Glutamatergic neuron (in vitro differentiated cells): ENCODE data around the gene UNC13B. TPM values are rescaled to one million over a fixed set of nuclear protein-coding genes. Genes with fewer than 3 reads are reported as not detected.

Experiments used
- DNase-seq: peaks from one replicate; pipeline ENCODE4 v3.0.0; 2022
- H3K27ac Mint-ChIP-seq: one replicate; pipeline ENCODE4 v1.8.0; 2020; ENCODE audit warnings: mild to moderate bottlenecking, mixed read lengths, inconsistent platforms; ENCODE audit not compliant: unreplicated experiment
- H3K27me3 Mint-ChIP-seq: one replicate; pipeline ENCODE4 v1.8.0; 2020; ENCODE audit warnings: mild to moderate bottlenecking, moderate library complexity, mixed read lengths, inconsistent platforms; ENCODE audit not compliant: unreplicated experiment
- H3K36me3 Mint-ChIP-seq: one replicate; pipeline ENCODE4 v1.8.0; 2020; ENCODE audit warnings: mild to moderate bottlenecking, mixed read lengths, inconsistent platforms; ENCODE audit not compliant: unreplicated experiment
- H3K4me1 Mint-ChIP-seq: one replicate; pipeline ENCODE4 v1.8.0; 2020; ENCODE audit warnings: mild to moderate bottlenecking, low read depth, mixed read lengths, inconsistent platforms; ENCODE audit not compliant: unreplicated experiment
- H3K4me3 Mint-ChIP-seq: one replicate; pipeline ENCODE4 v1.8.0; 2020; ENCODE audit warnings: mild to moderate bottlenecking, mixed read lengths, inconsistent platforms; ENCODE audit not compliant: unreplicated experiment
- H3K9me3 Mint-ChIP-seq: one replicate; pipeline ENCODE4 v1.8.0; 2020; ENCODE audit warnings: mild to moderate bottlenecking, moderate library complexity, mixed read lengths, inconsistent platforms; ENCODE audit not compliant: unreplicated experiment
- total RNA-seq: library from RNA; stranded (reverse); fragmentation: NEBNext Ultra II Directional; extraction: Animal tissue kit (Norgen Biotek cat#: 25700); gene quantifications from one replicate; pipeline ENCODE4 v1.2.1, GENCODE V29; 2021; ENCODE audit not compliant: unreplicated experiment
- TF ChIP-seq, protein P1 (sequence below): fragments of 200-600 bp; sonication (generic); IDR thresholded peaks from one replicate; pipeline ENCODE4 v1.5.0; 2021; ENCODE audit not compliant: partially characterized antibody, unreplicated experiment

The UNC13B gene
- total RNA-seq, 1 donor from 2014 or later: 90.7 TPM

DNA sequence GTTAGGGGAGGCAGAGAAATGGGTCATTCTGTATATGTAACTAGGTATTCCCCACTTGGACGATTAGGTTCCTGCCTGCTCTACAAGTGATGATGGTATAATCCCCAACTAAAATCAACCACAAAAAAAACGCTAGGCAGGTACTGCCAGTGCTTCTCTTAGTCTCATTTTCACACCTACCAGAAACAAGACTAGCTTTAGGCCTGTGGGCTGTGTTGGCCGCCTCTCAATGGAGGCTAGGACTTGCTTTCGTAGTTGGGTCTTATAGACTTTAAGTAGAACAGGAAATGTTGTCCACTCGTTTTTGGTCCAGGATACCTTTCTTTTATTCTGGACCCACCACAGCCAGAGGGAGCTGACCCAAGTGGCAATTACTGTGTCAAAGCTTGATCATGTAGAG lies 111.8 kb downstream of the UNC13B start:
- TF ChIP-seq, protein P1, sequence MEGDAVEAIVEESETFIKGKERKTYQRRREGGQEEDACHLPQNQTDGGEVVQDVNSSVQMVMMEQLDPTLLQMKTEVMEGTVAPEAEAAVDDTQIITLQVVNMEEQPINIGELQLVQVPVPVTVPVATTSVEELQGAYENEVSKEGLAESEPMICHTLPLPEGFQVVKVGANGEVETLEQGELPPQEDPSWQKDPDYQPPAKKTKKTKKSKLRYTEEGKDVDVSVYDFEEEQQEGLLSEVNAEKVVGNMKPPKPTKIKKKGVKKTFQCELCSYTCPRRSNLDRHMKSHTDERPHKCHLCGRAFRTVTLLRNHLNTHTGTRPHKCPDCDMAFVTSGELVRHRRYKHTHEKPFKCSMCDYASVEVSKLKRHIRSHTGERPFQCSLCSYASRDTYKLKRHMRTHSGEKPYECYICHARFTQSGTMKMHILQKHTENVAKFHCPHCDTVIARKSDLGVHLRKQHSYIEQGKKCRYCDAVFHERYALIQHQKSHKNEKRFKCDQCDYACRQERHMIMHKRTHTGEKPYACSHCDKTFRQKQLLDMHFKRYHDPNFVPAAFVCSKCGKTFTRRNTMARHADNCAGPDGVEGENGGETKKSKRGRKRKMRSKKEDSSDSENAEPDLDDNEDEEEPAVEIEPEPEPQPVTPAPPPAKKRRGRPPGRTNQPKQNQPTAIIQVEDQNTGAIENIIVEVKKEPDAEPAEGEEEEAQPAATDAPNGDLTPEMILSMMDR: no peak
- DNase-seq: no peak
- H3K9me3 Mint-ChIP-seq: peaks cover 1% of the 10 kb centered on the region
- H3K4me3 Mint-ChIP-seq: no peak overlapping the region
- H3K27me3 Mint-ChIP-seq: no peaks in the 10 kb centered on the region
- no peaks in the 10 kb centered on the region for H3K36me3 Mint-ChIP-seq
- H3K27ac Mint-ChIP-seq: no peak overlapping the region
- no peaks in the 10 kb centered on the region for H3K4me1 Mint-ChIP-seq

- H3K4me1 Mint-ChIP-seq: no peaks in the 10 kb centered on the region
- H3K36me3 Mint-ChIP-seq: no peaks in the 10 kb centered on the region
- no peaks in the 10 kb centered on the region for H3K27me3 Mint-ChIP-seq
- H3K27ac Mint-ChIP-seq: no peak overlapping the region
- H3K4me3 Mint-ChIP-seq: no peak overlapping the region
- H3K9me3 Mint-ChIP-seq: peaks cover 1% of the 10 kb centered on the region
- DNase-seq: no peak
- TF ChIP-seq, protein P1: no peak
Measured at GRCh38 chr9:35274993-35275392, 113.2 kb downstream of the UNC13B start.

DNA sequence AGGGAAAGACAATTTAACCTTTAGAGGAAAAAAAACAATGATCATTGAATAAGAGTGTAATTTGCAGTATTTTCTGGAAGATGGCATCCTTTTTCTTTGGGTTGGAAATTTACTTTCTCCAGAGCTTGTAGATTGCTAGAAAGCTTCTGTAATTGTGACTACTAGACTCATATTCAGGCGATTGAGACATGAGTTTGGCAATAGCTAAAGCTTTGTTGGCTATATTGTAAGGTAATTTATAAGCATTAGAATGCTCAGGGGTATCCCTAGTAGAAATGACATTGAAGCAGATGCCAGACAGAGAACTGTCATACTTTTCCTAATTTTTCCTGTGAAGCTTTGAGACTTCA lies 115.3 kb downstream of the UNC13B start:
- Mint-ChIP-seq H3K36me3 (no peaks in the 10 kb centered on the region), H3K27me3 (no peaks in the 10 kb centered on the region), H3K9me3 (no peaks in the 10 kb centered on the region), H3K27ac (no peak overlapping the region), H3K4me1 (no peaks in the 10 kb centered on the region), H3K4me3 (no peak overlapping the region)
- TF ChIP-seq, protein P1: no peak
- DNase-seq: no peak

DNA sequence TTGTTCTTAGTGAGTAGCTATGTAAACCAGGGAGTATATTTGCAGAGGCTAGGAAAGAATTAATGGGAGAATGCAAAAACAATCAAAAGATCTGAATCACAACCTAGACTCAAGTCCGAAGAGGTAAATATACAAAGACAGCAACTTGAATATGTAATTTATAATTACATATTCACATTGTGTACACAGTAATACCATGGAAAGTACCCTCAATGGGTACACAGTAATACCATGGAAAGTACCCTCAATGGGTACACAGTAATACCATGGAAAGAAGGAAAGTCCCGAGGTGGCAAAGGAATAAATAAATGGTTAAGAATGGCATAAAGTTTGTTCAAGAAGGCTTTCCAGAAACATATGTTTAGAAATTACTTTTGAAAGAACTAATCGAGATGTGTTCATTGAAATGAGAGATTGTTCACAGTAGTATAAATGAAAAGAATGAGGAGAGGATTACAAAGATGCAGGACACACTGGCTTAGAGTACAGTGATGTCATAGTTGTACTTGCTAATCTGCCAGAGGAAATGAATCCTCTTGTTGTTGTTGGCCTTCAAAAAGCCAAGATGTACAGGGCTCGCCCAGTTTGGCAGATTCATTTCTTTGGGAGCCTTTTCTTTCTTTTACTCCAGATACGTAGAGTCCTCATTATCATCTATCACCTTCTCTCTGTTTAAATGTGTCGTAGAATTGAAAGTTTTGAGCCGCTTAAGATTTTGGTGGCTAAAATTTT lies 116.0 kb downstream of the UNC13B start:
- no peaks in the 10 kb centered on the region for H3K4me1 Mint-ChIP-seq
- DNase-seq: no peak

GRCh38 chr9:35279946-35280345 lies 118.1 kb downstream of the UNC13B start:
- H3K27ac Mint-ChIP-seq: no peak overlapping the region

More for the DNA sequence above, 116.0 kb downstream of the UNC13B start:
- Mint-ChIP-seq H3K27me3 (no peaks in the 10 kb centered on the region), H3K36me3 (no peaks in the 10 kb centered on the region), H3K4me3 (no peak overlapping the region), H3K27ac (no peak overlapping the region), H3K9me3 (no peaks in the 10 kb centered on the region)
- TF ChIP-seq, protein P1: no peak

More at GRCh38 chr9:35279946-35280345, 118.1 kb downstream of the UNC13B start:
- no peak overlapping the region for H3K4me3 Mint-ChIP-seq
- TF ChIP-seq, protein P1: no peak
- H3K9me3 Mint-ChIP-seq: no peaks in the 10 kb centered on the region
- DNase-seq: no peak
- H3K27me3 Mint-ChIP-seq: peaks cover 2% of the 10 kb centered on the region
- H3K4me1 Mint-ChIP-seq: peaks cover 5% of the 10 kb centered on the region
- H3K36me3 Mint-ChIP-seq: no peaks in the 10 kb centered on the region
